Esophagus muscularis mucosa (tissue), 4 donors: ENCODE results near the gene GRIK4. TPM values are rescaled to one million over a fixed set of nuclear protein-coding genes. Genes with fewer than 3 reads are reported as not detected.

Source experiments
- DNase-seq: peaks from one replicate; pipeline ENCODE4 v3.0.0-alpha.2; 2017; ENCODE audit errors: extremely low spot score
- H3K27ac ChIP-seq, 4 donors: fragments of 200-600 bp; sonication (generic); replicated peaks in 1 of 4; 1 replicate in 3 of 4; 2 replicates in 1 of 4; pipeline ENCODE4 v1.5.1; 2016 to 2019; ENCODE audit warnings: mild to moderate bottlenecking in 1 of 4
- H3K27me3 ChIP-seq, 4 donors: fragments of 200-600 bp; sonication (generic); one replicate each; pipeline versions ENCODE4 v1.5.1 to v1.6.0; 2016 to 2019
- H3K36me3 ChIP-seq, 4 donors: fragments of 200-600 bp; sonication (generic); one replicate each; pipeline ENCODE4 v1.5.1; 2016 to 2019
- H3K4me1 ChIP-seq, 4 donors: fragments of 200-600 bp; sonication (generic); one replicate each; pipeline ENCODE4 v1.5.1; 2016 to 2019
- H3K4me3 ChIP-seq, 4 donors: fragments of 200-600 bp; sonication (generic); 1 replicate in 2 of 4; 2 replicates in 2 of 4; pipeline ENCODE4 v1.5.1; 2016 to 2019; ENCODE audit warnings: mild to moderate bottlenecking in 4 of 4, moderate library complexity in 1 of 4
- H3K9me3 ChIP-seq, 4 donors: fragments of 200-600 bp; sonication (generic); 1 replicate in 3 of 4; 2 replicates in 1 of 4; pipeline ENCODE4 v1.5.1; 2016 to 2019
- CTCF ChIP-seq, 3 experiments: fragments of 200-600 bp in 2 of 3; fragments of 450-650 bp in 1 of 3; sonication (generic) in 2 of 3; IDR thresholded peaks; one replicate each; pipeline ENCODE4 v1.5.1; 2017 to 2019; ENCODE audit warnings: antibody characterized with exemption in 3 of 3, mild to moderate bottlenecking in 2 of 3, moderate library complexity in 1 of 3
- EP300 ChIP-seq: sonication (generic); formaldehyde crosslinking; IDR thresholded peaks from one replicate; pipeline ENCODE4 v1.6.1; 2017; ENCODE audit warnings: antibody characterized with exemption
- POLR2A ChIP-seq: fragments of 450-650 bp; IDR thresholded peaks from one replicate; pipeline ENCODE4 v1.6.1; 2017; ENCODE audit warnings: antibody characterized with exemption, moderate library complexity, mild to moderate bottlenecking, low read depth
- POLR2AphosphoS5 ChIP-seq, 2 donors: sonication (generic); formaldehyde crosslinking; IDR thresholded peaks; one replicate each; pipeline ENCODE4 v1.6.1; 2017; ENCODE audit warnings: antibody characterized with exemption in 2 of 2
- WGBS: methylation state at CpG from one replicate; pipeline ENCODE4 v1.1.5; 2018; 5-methylcytosine and 5-hydroxymethylcytosine counted together
- intact Hi-C: fragments of 100-400 bp; cut with DNase I; formaldehyde crosslinking; loops from one replicate; pipeline ENCODE4 v1.15.1; 2023
- total RNA-seq, 4 donors: library from RNA; depleted of rRNA; stranded (reverse); fragments of >200 nt; gene quantifications; one replicate each; pipeline versions ENCODE4 v1.1.0 to v1.2.1, GENCODE V29; 2016

The GRIK4 gene
- total RNA-seq, 4 donors from 2014 or later = 0.13 to 0.83 (median 0.43) TPM

DNA sequence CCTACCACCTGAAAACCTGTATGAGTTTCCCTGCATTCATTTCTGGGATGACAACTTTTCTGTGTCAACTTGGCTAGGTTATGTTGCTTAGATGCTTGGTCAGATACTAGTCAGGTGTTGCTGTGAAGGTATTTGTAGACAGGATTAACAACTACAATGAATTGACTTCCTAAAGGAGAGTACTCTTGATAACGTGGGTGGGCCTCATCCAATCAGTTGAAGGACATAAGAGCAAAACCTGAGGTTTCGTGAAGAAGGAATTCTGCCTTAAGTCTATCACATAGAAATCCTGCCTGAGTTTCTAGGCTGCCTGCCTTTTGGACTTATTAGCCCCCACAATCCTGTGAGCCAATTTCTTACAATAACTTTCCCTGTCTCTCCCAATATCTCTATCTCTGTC lies 431.2 kb downstream of the GRIK4 start:
- no peaks in the 10 kb centered on the region for H3K4me1 ChIP-seq
- peaks cover 0 to 13% (median 8%) of the 10 kb centered on the region in 4 donors for H3K9me3 ChIP-seq
- intact Hi-C loops = no loop called here
- H3K4me3 ChIP-seq = no peak overlapping the region
- H3K36me3 ChIP-seq = no peaks in the 10 kb centered on the region
- TF ChIP-seq EP300 = no peak
- TF ChIP-seq POLR2AphosphoS5 (IDR thresholded peaks at IDR 0.05) = no peak
- 88% methylated on average over 2 of the region's 2 CpGs for WGBS
- H3K27ac ChIP-seq = no peak overlapping the region
- no peak for DNase-seq
- peaks cover 0 to 43% (median 0%) of the 10 kb centered on the region in 4 donors for H3K27me3 ChIP-seq

GRCh38 chr11:120945042-120945441 lies 433.5 kb downstream of the GRIK4 start:
- DNase-seq = no peak
- no peak overlapping the region for H3K4me3 ChIP-seq
- H3K27me3 ChIP-seq = peaks cover 0 to 46% (median 0%) of the 10 kb centered on the region in 4 donors
- intact Hi-C loops = no loop called here
- no peak overlapping the region for H3K27ac ChIP-seq
- H3K9me3 ChIP-seq = peaks cover 0 to 13% (median 8%) of the 10 kb centered on the region in 4 donors
- TF ChIP-seq EP300 (no peak), CTCF (IDR thresholded peaks at IDR 0.05) (no peak), POLR2AphosphoS5 (IDR thresholded peaks at IDR 0.05) (no peak), POLR2A (no peak)
- 75% methylated on average over 5 of the region's 5 CpGs for WGBS
- H3K36me3 ChIP-seq = no peaks in the 10 kb centered on the region
- no peaks in the 10 kb centered on the region for H3K4me1 ChIP-seq

GRCh38 chr11:120950880-120951279 lies 439.3 kb downstream of the GRIK4 start:
- peaks cover 3 to 10% (median 5%) of the 10 kb centered on the region in 4 donors for H3K4me1 ChIP-seq
- H3K9me3 ChIP-seq = no peaks in the 10 kb centered on the region
- intact Hi-C loops = no loop called here
- TF ChIP-seq POLR2A (no peak), EP300 (no peak), CTCF (IDR thresholded peaks at IDR 0.05) (no peak), POLR2AphosphoS5 (IDR thresholded peaks at IDR 0.05) (no peak)
- H3K36me3 ChIP-seq = no peaks in the 10 kb centered on the region
- H3K27me3 ChIP-seq = peaks cover 0 to 27% (median 2%) of the 10 kb centered on the region in 4 donors
- no peak for DNase-seq
- WGBS = 72% methylated on average over 6 of the region's 6 CpGs
- no peak overlapping the region for H3K4me3 ChIP-seq
- H3K27ac ChIP-seq = no peak overlapping the region

DNA sequence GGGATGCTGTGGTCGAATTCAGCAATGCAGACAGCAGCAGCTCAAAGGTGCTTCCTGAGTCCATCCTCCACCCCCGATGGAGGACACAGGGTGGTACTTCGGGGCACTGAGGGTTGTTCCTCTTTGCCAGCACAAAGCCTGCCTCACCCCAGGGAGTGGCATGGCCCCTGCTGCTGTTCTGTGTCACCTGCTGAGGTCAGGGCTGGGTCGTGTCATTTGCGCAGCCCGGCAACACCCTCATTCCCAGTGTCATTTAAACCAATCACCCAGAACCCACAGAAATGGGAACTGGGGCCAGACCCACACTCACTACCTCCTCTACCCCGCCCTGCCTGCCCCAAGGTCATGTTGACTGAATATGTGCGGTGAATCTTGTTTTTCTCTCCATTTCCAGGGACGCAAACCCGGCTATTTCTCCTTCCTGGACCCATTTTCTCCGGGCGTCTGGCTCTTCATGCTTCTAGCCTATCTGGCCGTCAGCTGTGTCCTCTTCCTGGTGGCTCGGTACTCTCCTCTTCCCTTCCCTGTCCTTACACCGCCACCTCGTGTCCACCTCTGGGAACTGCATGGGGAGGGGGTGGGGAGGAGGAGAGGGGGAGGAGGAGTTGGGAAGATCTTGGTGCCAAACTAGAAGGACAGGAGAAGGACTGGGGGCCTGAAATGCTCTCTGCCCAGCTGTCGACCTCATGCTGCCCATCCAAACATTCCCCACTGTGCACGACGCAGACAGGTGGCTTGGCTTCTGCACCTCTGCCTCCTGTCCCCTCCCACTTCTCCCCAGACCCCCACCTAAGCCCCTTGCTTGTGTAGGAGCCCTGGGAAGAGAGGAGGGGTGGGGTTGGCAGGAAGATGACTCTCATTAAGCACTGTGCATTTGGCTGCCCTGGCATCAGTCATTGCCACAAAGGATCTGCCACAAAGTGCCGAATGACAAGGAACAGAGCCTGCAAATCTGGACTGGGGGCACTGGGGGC lies 441.2 kb downstream of the GRIK4 start:
- WGBS = 24% methylated on average over 20 of the region's 20 CpGs
- TF ChIP-seq CTCF (IDR thresholded peaks at IDR 0.05) (peak; percentile 51 to 64 (median 55)), POLR2AphosphoS5 (IDR thresholded peaks at IDR 0.05) (no peak), POLR2A (no peak), EP300 (no peak)
- Histone ChIP-seq H3K9me3 (no peaks in the 10 kb centered on the region), H3K27ac (no peak overlapping the region), H3K4me3 (peak overlapping the region in 1 of 4 donors; percentile 19), H3K36me3 (no peaks in the 10 kb centered on the region), H3K4me1 (peaks cover 3 to 10% (median 5%) of the 10 kb centered on the region in 4 donors), H3K27me3 (peaks cover 0 to 20% (median 2%) of the 10 kb centered on the region in 4 donors)
- intact Hi-C loops = no loop called here
- no peak for DNase-seq

- Histone ChIP-seq H3K9me3 (no peaks in the 10 kb centered on the region), H3K36me3 (no peaks in the 10 kb centered on the region), H3K4me3 (no peak overlapping the region), H3K27me3 (peaks cover 0 to 14% (median 2%) of the 10 kb centered on the region in 4 donors), H3K27ac (no peak overlapping the region), H3K4me1 (peaks cover 3 to 10% (median 5%) of the 10 kb centered on the region in 4 donors)
- WGBS = 87% methylated on average over 7 of the region's 7 CpGs
- intact Hi-C loops = no loop called here
- DNase-seq = no peak
- no peak for TF ChIP-seq POLR2A
- TF ChIP-seq POLR2AphosphoS5 (IDR thresholded peaks at IDR 0.05) = no peak
- no peak for TF ChIP-seq EP300
- TF ChIP-seq CTCF (IDR thresholded peaks at IDR 0.05) = no peak
Observed at GRCh38 chr11:120954381-120954780, 442.8 kb downstream of the GRIK4 start.
